NOMO-1 (cell line): Measurements from ENCODE around the gene NCKAP5.

Experiments
- DNase-seq, 2 experiments: peaks; one replicate each; lab custom pipeline; 2025; ENCODE audit not compliant: unreplicated experiment in 2 of 2; lab: John Stamatoyannopoulos, UW

Gene NCKAP5

GRCh38 chr2:132929786-132930185 is 638.5 kb downstream of the NCKAP5 start:
- no peak for DNase-seq

- no peak for DNase-seq
Observed at GRCh38 chr2:132923787-132924186, 644.5 kb downstream of the NCKAP5 start.

GRCh38 chr2:132915812-132916549 is 652.3 kb downstream of the NCKAP5 start:
- DNase-seq, result no peak

- DNase-seq, result no peak
Observed at GRCh38 chr2:132911726-132912724, 656.2 kb downstream of the NCKAP5 start.

GRCh38 chr2:132910432-132910831 is 657.8 kb downstream of the NCKAP5 start:
- no peak for DNase-seq

GRCh38 chr2:132909427-132909826 is 658.8 kb downstream of the NCKAP5 start:
- DNase-seq, result no peak

- no peak for DNase-seq
Observed at GRCh38 chr2:132904142-132904842, 664.0 kb downstream of the NCKAP5 start.

GRCh38 chr2:132902626-132903025 is 665.6 kb downstream of the NCKAP5 start:
- DNase-seq, result no peak

- no peak for DNase-seq
Observed at GRCh38 chr2:132901661-132902060, 666.6 kb downstream of the NCKAP5 start.

- no peak for DNase-seq
Observed at GRCh38 chr2:132897111-132897510, 671.2 kb downstream of the NCKAP5 start.

GRCh38 chr2:132896073-132896472 is 672.2 kb downstream of the NCKAP5 start:
- no peak for DNase-seq

GRCh38 chr2:132891498-132891897 is 676.8 kb downstream of the NCKAP5 start:
- no peak for DNase-seq

GRCh38 chr2:132886574-132886973 is 681.7 kb downstream of the NCKAP5 start:
- no peak for DNase-seq

GRCh38 chr2:132884705-132885104 is 683.6 kb downstream of the NCKAP5 start:
- DNase-seq, result no peak

GRCh38 chr2:132884292-132884691 is 684.0 kb downstream of the NCKAP5 start:
- DNase-seq, result no peak

- no peak for DNase-seq
Observed at GRCh38 chr2:132883430-132883829, 684.8 kb downstream of the NCKAP5 start.

- DNase-seq, result no peak
Observed at GRCh38 chr2:132881546-132881945, 686.7 kb downstream of the NCKAP5 start.

GRCh38 chr2:132877923-132878322 is 690.3 kb downstream of the NCKAP5 start:
- DNase-seq, result no peak

- DNase-seq, result no peak
Observed at GRCh38 chr2:132876745-132877391, 691.4 kb downstream of the NCKAP5 start.

- DNase-seq, result no peak
Observed at GRCh38 chr2:132875193-132875592, 693.1 kb downstream of the NCKAP5 start.

GRCh38 chr2:132873738-132874137 is 694.5 kb downstream of the NCKAP5 start:
- no peak for DNase-seq
